Fibroblast of villous mesenchyme (primary cell): Measurements from ENCODE around the gene BMP5. TPM values are rescaled to one million over a fixed set of nuclear protein-coding genes. Genes with fewer than 3 reads are reported as not detected.

Experiments used
- DNase-seq: peaks from one replicate; pipeline ENCODE4 v3.0.0-alpha.2; 2010; ENCODE audit warnings: low read depth
- H3K4me3 ChIP-seq: 2 replicates; pipeline ENCODE4 v1.5.1; 2011; ENCODE audit warnings: low read depth, mild to moderate bottlenecking, low read length
- CTCF ChIP-seq: IDR thresholded peaks from 2 replicates; pipeline ENCODE4 v1.5.1; 2012; ENCODE audit warnings: low read depth, mild to moderate bottlenecking, low read length; ENCODE audit not compliant: insufficient read depth
- total RNA-seq: library from RNA; depleted of rRNA; stranded (reverse); fragments of >200 nt; gene quantifications from 2 replicates; pipeline ENCODE4 v1.2.3, GENCODE V29; 2012

Gene BMP5
- total RNA-seq, 1 donor: not detected

DNA sequence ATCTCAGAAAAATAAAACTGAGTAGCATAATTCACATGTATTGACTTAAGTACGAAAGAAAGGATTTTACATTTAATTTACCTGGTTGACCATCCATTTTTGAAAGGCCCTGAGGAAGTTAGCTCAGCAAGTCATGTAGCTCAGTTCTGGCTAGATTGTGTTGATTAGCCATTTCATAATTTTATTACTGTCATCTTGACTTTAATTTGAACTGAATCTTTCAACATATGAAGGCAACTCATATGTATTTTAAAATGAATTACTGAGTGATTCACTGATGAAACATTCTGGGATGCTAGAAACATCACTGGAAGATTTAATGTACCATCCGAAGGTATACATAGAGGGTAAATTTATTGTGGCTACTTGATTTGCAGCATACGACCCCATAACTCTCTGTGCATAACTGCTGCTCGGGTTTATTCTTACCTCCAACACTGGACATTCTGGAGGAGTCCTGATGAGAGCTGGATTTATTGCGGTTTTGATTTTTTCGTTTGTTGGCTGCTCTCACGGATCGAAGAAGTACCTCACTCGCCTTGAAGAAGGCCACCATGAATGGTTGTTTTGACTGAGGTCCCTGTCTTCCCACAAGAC, 101.7 kb downstream of the BMP5 start:
- DNase-seq: no peak
- TF ChIP-seq CTCF: no peak
- H3K4me3 ChIP-seq: no peak overlapping the region

GRCh38 chr6:55772730-55773129, 102.7 kb downstream of the BMP5 start:
- no peak for DNase-seq
- H3K4me3 ChIP-seq: no peak overlapping the region
- TF ChIP-seq CTCF: no peak

DNA sequence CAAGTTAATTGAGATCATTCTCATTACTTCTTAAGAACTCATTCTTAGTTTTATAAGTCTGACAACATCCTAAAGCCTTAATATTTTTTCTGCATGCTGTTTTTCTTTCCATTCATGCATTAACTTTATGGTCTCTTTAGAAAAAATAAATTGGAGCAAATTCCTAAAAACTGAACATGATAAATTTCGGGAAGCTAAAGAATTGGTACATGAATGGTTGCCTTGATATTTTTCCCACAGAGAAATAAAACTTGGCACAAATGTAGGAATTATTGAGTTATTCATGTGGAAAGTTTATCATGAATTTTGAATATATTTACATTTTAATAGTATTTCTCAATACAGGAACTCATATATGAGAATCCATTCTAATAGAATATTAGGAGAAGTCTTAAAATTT, 115.9 kb downstream of the BMP5 start:
- no peak for DNase-seq
- H3K4me3 ChIP-seq: no peak overlapping the region
- no peak for TF ChIP-seq CTCF

DNA sequence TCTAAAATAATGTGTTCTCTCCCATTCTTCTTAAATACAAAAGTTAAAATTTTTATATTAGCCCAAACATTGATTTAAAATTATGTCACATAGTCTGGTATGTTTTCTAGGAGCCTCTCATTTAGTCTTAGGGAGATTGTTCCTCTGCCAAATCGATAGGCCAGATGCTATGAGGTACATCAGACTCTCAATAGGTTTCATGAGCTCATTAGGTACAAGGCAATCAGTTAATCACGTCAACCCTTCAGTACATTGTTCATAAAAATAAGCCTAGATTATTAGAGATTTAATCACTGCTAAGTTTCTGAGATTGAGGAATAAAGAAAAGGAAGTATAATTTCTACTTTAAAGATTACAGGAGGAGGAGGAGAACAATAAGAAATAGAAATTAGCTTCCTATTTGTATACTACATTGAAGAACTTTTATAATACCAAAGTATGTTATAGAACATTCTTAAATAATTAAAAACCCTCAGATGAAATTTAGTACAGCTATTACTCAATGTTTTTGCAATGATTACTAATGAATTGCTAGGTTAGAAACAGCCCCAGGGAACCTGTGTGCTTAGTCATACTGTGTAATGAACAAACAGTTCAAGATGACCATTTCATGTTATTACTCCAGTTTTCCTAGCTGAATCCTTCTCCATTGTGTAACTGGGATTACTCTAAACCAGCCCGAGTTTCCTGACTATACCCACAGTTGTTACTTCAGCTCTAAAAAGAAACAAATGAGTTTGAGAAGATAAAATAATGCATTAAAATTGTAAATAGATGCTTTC, 117.0 kb downstream of the BMP5 start:
- peak; percentile 91 for DNase-seq
- no peak for TF ChIP-seq CTCF
- no peak overlapping the region for H3K4me3 ChIP-seq

GRCh38 chr6:55756531-55757031, 118.8 kb downstream of the BMP5 start:
- no peak for TF ChIP-seq CTCF
- DNase-seq: no peak
- H3K4me3 ChIP-seq: no peak overlapping the region

DNA sequence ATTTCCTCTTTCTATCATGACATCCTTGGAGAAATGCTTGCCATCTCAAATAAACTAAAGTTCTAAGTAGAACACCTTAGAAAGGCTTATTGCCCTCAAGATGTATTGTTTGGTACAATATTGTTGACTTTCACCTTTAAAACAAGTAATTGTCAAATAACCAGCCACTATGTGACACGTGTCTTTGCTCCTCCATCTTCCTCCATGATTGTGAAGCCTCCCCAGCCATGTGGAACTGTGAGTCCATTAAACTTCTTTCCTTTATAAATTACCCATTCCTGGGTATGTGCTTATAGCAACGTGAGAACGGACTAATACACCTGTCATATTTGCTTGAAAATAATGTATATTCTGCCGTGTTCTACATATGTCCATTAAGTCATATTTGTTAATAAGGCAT, 126.5 kb downstream of the BMP5 start:
- no peak for DNase-seq
- no peak overlapping the region for H3K4me3 ChIP-seq
- no peak for TF ChIP-seq CTCF
